ENCODE results near the gene TBCC.
A peak's percentile ranks its signal among the peaks of the same experiment; 100 is the strongest.

DNA sequence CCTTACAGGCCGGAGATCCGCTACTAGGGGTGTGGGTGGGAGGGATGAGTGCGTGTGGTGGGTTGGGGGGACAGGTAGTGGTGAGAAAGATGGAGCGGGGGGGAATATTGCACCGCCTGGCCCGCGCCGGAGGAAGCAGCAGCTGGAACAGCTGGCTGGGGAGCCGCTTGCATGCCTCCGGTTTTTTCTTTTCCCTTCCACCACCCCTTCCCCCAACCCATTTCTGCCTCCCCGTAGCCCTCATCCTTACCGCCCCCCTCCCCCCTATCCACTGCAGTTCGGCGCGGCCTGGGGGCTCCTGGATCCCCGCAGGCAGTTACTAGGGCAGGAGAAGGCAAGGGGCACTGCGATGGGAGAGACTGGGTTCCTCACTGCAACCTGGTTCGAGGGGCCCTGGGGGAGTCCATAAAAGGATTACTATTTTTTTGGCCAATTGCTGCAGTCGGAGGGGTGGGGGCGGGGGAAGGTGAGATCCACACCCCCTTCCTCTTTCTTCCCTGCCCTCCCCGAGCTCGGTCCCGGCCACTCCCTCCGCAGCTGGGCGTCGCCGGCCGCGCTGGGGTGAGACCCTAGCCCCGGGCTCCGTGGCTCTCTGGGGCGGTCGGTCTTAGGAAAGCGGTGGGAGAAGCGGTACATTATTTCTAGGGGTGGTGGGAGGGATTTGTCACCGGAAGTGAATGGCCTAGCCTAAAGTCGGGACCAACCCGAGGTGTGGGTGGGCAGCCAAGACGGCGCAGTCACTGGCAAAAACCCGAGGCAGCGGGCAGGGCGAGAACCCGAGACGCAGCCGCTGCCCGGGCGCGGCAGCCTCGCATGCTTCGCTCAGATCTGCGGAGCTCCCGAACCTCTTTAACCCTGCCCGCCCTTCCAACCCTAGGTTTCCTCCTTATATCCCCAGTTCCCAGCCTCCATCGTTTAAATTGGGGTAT is 824 bp upstream of the TBCC start:
- TF ChIP-seq, protein P1, sequence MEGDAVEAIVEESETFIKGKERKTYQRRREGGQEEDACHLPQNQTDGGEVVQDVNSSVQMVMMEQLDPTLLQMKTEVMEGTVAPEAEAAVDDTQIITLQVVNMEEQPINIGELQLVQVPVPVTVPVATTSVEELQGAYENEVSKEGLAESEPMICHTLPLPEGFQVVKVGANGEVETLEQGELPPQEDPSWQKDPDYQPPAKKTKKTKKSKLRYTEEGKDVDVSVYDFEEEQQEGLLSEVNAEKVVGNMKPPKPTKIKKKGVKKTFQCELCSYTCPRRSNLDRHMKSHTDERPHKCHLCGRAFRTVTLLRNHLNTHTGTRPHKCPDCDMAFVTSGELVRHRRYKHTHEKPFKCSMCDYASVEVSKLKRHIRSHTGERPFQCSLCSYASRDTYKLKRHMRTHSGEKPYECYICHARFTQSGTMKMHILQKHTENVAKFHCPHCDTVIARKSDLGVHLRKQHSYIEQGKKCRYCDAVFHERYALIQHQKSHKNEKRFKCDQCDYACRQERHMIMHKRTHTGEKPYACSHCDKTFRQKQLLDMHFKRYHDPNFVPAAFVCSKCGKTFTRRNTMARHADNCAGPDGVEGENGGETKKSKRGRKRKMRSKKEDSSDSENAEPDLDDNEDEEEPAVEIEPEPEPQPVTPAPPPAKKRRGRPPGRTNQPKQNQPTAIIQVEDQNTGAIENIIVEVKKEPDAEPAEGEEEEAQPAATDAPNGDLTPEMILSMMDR (IDR thresholded peaks at IDR 0.05): no peak
- peak in 1 of 2 donors; percentile 84 for TF ChIP-seq POLR2A (IDR thresholded peaks at IDR 0.05)

Measured in heart left ventricle (tissue), 13 donors.